ENCODE results near the gene AFF1.

GRCh38 chr4:87087420-87087819 is 152.6 kb downstream of the AFF1 start:
- TF ChIP-seq POLR2A (IDR thresholded peaks at IDR 0.05) = no peak
- no peak for TF ChIP-seq CTCF (IDR thresholded peaks at IDR 0.05)

Data from esophagus squamous epithelium (tissue), 4 donors.